Measurements from ENCODE around the gene MKKS.
"Not testable (repeated sequence)": the region's sequence is repeated elsewhere in the genome, so short reads cannot be mapped to it uniquely, and the experiment has no call there.

MKKS gene

GRCh38 chr20:10448270-10449156 is 14.5 kb upstream of the MKKS start:
- DNase-seq = no peak

- DNase-seq = peak; percentile 30
Observed at GRCh38 chr20:10447028-10447427, 13.0 kb upstream of the MKKS start.

GRCh38 chr20:10445758-10446157 is 11.7 kb upstream of the MKKS start:
- DNase-seq = no peak

- no peak for DNase-seq
Observed at GRCh38 chr20:10443936-10444335, 9.9 kb upstream of the MKKS start.

GRCh38 chr20:10438217-10438616 is 4.2 kb upstream of the MKKS start:
- no peak for DNase-seq

- DNase-seq = no peak
Observed at GRCh38 chr20:10436053-10436699, 2.2 kb upstream of the MKKS start.

GRCh38 chr20:10434832-10435812 is 1.1 kb upstream of the MKKS start, which contains the start of gene SLX4IP:
Gene SLX4IP, plus strand, starts transcription at chr20:10435305. Its CDS starts 22,900 bp downstream, at chr20:10458205.
- peak; percentile 75 for DNase-seq

GRCh38 chr20:10434467-10434831 is 427 bp upstream of the MKKS start:
- DNase-seq = peak; percentile 64

GRCh38 chr20:10433014-10433622 is 904 bp downstream of the MKKS start:
- DNase-seq = no peak

GRCh38 chr20:10432079-10432478 is 1.9 kb downstream of the MKKS start:
- DNase-seq = no peak

GRCh38 chr20:10430704-10431103 is 3.3 kb downstream of the MKKS start:
- no peak for DNase-seq

- DNase-seq = no peak
Observed at GRCh38 chr20:10430000-10430466, 4.0 kb downstream of the MKKS start.

- no peak for DNase-seq
Observed at GRCh38 chr20:10429443-10429981, 4.5 kb downstream of the MKKS start.

GRCh38 chr20:10428008-10428407 is 6.0 kb downstream of the MKKS start:
- DNase-seq = no peak

GRCh38 chr20:10427060-10427692 is 6.8 kb downstream of the MKKS start:
- DNase-seq = peak; percentile 37

GRCh38 chr20:10423735-10424134 is 10.3 kb downstream of the MKKS start:
- no peak for DNase-seq

- no peak for DNase-seq
Observed at GRCh38 chr20:10419550-10420133, 14.4 kb downstream of the MKKS start.

GRCh38 chr20:10417218-10417617 is 16.8 kb downstream of the MKKS start:
- DNase-seq = not testable (repeated sequence)

GRCh38 chr20:10415013-10415650 is 18.9 kb downstream of the MKKS start:
- no peak for DNase-seq

GRCh38 chr20:10412591-10413408 is 21.2 kb downstream of the MKKS start:
- no peak for DNase-seq

Measured in effector CD4-positive, alpha-beta T cell (primary cell).